GM19324 (cell line): ENCODE results near the gene ITGA7.
A peak's percentile ranks its signal among the peaks of the same experiment; 100 is the strongest.

Experiments used
- ATAC-seq: cut with Tn5 transposase; IDR thresholded peaks from one replicate; pipeline ENCODE4 v1.9.1; 2021; ENCODE audit warnings: mild to moderate bottlenecking, moderate library complexity; ENCODE audit not compliant: unreplicated experiment, low FRiP score

The ITGA7 gene

DNA sequence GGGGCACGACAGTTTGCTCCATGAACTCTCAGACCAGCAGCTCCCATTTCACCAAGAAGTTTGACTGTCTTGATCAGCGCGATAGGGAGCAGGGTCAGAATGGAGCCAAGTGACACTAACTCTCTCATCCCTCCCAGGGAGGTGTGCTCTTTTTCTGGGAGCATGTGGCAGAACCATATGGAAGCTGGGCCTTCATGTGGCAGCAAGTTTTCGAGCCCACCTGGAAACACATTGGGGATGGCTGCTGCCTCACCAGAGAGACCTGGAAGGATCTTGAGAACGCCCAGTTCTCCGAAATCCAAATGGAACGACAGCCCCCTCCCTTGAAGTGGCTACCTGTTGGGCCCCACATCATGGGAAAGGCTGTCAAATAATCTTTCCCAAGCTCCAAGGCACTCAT lies 24.0 kb downstream of the ITGA7 start:
- ATAC-seq, result no peak

DNA sequence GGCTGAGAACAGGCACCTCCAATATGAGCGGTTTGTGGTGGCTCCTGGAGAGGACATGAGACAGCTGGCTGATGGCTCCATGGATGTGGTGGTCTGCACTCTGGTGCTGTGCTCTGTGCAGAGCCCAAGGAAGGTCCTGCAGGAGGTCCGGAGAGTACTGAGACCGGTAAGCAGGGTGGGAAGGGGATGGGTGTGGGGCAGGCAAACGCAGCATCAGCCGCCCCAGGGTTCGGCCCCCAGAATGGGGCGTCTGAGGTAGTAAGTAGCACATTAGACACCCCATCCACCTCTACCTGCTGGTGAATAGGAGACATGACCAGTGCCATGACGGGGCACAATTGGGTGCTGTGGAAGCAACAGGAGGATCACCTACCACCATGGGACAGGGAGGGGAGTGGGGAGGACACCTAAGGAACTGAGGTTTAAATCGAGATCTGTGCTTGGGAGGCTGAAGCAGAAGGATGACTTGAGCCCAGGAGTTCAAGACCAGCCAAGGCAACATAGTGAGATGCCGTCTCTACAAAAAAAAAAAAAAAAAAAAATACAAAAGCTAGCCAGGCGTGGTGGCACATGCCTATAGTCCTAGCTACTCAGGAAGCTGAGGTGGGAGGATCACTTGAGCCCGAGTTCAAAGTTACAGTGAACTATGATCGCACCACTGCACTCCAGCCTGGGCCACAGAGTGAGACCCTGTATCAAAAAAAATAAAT lies 25.5 kb downstream of the ITGA7 start:
- no peak for ATAC-seq

DNA sequence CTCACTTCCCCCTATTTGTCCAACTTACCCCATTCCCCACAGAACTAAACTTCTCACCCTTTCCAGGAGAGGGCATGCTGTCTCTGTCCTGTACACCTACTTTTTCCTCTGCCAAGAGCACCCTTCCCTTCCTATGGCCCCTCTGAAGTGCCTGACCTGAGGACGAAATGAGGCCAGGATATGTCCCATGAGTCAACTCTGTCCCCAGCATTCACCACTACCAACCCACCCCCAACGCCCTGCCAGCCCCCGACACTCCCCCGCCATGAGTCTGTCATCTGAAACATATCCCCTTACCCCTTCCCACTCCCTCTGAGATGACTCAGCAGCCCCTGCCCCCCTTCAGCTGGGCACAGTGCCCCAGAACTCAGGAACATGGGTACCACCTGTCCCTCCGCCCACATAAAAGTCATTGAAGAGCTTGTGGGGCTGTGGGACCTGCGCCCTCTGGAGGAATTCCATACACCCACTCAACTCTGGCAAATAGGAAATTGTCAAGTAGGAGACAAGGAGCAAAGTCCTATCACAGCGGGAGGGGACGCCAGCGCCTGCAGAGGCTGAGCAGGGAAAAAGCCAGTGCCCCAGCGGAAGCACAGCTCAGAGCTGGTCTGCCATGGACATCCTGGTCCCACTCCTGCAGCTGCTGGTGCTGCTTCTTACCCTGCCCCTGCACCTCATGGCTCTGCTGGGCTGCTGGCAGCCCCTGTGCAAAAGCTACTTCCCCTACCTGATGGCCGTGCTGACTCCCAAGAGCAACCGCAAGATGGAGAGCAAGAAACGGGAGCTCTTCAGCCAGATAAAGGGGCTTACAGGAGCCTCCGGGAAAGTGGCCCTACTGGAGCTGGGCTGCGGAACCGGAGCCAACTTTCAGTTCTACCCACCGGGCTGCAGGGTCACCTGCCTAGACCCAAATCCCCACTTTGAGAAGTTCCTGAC lies 26.3 kb downstream of the ITGA7 start:
- ATAC-seq, result no peak

DNA sequence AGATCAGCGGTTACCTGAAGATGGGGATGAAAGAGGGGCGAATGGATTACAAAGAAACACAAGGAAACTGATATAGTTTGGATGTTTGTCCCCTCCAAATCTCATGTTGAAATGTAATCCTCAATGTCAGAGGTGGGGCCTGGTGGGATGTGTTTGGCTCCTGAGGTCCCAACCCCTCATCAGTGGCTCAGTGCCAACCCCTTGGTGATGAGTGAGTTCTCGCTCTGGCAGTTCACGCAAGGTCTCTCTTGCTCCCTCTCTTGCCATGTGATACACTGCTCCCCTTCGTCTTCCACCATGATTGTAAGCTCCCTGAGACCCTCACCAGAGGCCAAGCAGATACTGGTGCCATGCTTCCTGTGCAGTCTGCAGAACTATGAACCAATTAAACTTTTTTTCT lies 28.0 kb downstream of the ITGA7 start:
- ATAC-seq, result no peak

DNA sequence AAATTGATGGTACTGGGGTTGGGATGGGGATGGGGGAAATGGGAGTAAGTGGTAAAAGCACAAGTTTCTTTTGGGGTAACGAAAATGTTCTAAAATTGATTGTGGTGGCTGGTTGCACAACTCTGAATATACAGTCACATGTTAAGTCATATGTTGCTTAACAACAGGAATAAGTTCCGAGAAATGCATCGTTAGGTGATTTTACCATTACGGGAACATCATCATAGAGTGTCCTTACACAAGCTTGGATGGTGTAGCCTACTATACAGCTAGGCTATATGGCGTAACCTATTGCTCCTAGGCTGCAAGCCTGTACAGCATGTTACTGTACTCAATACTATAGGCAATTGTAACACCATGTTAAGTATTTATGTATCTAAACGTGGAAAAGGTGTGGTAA lies 31.0 kb downstream of the ITGA7 start:
- ATAC-seq, result no peak

DNA sequence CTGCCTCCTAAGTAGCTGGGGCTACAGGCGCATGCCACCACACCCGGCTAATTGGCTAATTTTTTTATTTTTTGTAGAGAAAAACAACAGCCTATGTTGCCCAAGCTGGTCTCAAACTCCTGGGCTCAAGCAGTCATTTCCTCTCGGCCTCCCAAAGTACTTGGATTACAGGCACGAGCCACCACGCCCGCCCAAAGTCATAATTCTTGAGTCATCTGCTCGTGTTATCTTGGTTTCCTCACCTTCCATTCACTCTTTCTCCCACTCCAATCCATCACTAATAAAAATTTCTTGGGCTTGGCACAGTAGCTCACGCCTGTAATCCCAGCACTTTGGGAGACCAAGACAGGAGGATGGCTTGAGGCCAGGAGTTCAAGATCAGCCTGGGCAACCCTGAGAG lies 32.0 kb downstream of the ITGA7 start:
- ATAC-seq, result no peak

DNA sequence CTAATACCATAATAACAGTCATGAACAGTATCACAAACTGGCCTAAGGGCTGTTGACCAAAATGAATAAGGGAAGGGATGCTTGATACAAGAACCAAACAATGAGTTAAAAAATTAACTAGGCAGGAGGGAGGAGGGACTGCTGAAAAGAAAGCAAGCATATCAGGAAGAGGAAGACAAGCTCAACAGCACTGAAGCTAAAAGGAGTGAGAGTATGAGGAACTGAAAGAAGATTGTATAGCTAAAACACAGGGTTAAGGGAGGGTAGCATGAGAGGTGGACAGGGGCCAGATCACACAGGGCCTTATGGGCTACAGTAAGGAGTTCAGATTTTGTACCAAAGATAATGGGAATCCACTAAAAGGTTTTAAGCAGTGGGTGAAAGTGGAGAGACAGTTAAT lies 34.1 kb downstream of the ITGA7 start:
- peak; percentile 93 for ATAC-seq

DNA sequence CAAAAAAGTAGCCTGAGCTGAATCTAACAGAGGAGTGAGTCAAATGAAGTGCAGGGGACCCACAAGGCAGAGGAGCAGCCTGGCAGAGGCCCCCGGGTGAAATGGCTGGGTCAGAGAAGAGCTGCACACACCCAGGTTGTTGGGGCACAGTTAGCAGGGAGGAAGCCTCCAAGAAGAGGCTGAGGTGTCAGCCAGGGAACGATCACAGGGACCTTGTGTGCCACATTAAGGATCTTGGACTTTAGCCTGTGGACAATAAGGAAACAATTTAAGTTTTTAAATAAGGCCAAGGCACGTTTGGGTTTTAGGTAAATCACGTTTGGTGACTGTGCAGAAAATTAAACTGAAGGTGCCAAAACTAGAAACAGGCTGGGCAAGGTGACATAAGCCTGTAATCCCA lies 36.0 kb downstream of the ITGA7 start:
- ATAC-seq, result no peak

DNA sequence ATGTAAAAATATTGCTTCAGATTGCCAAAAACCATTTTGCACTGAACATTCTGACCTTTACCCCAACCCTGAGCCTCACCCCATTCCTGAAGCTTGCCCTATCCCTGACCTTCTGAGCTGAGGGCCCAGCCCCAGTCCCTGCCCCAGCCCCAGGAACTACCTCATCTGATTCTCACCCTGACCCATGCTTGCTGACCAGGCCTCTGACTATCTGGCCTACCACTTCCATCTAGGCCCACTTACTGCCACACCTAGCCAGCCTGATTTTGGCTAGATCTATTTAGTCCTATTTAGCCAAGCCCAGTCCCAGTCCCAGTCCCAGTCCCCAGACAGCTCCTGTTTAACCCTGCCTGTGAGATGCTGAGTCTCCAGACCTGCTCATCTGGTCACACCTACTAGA lies 37.4 kb downstream of the ITGA7 start:
- ATAC-seq, result no peak

DNA sequence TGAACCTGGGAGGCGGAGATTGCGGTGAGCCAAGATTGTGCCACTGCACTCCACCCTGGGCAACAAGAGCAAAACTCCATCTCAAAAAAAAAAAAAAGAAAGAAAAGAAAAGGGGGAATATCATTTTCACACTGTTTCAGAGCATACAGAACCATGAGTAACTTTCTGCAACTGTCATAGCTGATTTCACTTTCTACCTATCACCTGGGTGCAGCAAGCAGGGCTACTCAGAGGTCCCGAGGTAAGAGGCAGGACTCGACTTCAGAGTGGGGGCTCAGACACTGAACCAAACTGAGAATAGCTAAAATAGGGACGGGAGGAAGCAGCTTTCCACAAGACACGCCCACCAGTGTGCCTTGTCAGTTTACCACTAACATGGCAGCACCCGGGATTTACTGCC lies 41.2 kb downstream of the ITGA7 start:
- no peak for ATAC-seq

DNA sequence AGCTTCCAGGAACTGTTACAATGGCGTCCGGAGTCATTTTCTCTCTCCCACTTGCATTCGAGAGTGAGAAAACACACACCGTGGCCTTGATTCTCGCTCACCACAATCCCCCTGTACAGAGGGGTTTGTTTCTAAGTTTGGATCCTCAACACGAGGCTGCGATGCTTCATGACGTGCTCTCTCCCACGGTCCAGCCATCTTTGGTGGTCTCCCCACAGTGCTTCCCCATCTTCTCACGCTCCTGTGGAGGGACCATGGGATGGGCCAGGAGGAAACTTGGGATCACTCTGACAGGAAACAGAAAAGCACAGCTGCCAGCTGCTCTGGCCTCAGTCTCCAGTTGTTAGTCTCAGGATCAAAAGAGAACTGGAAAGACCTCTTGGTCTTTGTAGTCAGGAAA lies 42.9 kb downstream of the ITGA7 start:
- no peak for ATAC-seq

DNA sequence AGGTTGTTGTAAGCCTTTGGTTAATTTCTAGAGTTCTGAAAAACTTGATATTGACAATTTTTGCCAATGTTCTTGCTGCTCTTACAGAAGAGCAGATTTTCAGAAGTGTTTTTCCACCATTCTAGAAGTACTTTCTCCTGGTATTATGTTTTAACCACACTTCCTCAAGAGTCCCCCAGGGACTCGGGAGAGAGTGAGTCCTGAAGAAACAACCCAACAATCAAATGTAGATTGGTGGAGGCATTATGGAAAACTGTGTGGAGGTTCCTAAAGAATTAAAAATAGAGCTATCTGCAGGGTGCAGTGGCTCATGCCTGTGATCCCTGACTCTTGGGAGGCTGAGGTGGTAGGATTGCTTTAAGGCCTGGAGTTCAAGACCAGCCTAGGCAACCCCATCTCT lies 44.3 kb downstream of the ITGA7 start:
- ATAC-seq, result no peak

DNA sequence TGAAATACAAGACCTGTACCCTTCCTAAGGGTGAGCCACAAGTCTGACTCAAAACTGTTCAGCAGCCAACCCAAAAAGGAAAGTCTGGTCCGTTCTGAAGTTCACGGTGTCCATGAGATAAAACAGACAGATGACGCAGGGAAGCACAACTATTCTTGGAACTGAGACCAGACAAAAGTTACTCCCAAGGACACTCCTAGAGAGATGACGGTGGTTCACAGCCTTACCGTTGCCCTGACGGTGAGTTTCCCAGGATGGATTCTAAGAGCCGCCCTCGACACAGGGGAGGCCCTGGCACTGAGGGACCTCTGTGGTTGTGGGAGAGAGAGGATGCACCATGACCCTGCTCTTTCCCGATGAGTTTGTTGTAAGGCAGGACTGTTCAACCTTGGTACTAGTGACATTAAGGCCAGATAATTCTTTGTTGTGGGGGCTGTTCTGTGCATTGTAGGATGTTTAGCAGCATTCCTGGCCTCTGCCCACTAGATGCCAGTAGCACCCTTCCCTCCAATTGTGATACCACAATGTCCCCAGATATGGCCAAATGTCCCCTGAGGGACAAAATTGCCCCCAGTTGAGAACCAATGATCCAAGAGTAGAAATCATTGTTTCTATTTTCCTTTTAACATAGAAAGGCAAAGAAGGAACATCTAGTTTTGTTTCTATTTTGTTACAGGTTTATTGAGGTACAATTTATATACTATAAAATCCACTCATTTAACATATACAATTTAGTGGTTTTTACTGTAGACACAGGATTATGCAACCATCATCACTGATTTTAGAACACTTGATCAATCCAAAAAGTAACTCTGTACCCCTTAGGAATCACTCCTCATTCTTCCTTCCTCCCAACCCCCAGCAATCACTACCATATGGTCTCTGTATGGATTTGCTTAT lies 48.0 kb downstream of the ITGA7 start:
- ATAC-seq, result no peak

DNA sequence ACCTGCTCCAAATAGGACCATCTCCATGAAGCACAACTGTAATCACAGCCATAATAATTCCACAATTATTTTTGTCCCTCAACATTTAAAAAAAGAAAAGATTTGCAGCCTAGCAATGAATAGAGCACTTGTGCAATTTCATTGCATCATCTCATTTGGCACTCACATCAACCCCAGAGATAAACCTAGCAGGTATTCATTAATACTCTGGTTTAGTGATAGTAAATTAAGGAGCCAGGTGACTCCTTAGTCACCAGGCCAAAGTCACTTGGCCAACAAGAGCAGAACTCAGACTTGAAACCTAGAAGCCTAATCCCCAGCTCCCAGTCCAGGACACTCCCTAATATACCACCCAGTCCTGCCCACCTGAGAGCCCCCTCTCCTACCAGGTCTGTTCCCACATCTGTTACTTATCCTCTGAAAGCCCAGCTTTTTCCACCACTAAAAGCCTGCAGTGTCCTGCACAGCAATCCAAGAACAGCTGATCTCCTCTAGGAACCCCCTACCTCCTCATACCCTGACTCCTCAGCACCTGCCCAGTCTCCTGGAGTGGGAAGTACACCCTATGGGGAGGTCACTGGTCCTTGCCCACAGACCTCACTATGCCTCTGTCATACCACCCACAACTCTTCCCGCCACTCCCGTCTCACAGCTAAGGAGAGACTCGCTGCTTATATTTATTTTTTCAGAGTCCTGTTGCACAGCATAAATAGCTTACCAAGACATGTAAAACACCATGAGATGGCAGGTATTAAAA lies 48.9 kb downstream of the ITGA7 start:
- no peak for ATAC-seq

DNA sequence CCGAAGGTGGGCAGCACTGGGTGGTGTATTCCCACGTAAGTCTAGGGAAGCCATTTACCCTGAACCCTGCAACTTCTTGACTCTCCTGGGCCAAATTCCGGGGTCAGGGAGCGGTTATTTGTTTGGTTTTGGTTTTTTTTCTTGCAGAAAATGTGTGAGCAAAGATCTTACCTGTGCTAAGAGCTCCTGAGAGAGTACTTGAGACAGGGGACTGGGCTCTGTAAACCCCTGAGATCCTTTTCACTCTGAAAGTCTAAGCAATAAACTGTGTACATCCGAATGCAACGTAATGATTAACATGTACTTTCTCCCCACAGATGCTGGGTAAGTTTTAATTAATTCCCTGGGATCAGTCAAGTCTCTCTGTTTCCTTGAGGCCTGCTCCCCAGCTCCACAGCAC lies 49.5 kb downstream of the ITGA7 start:
- no peak for ATAC-seq

DNA sequence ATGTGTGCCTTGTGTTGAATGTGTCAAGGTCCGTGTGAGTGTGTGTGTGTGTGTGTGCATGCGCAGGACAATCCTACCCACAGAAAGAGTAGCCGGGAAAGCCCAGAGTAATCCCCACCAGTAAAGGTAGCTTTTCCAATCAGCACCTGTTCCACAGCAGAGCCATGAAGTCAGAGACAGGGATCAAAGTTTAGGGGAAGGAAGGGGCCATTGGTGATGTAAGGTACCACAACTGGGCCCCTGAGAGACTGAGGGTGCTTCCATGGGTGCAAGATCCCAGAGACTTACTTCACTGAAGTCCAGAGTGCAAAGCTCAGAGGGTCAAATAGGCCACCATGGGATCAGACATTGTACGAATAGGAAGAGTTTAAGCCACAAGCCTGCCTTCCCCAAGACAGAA lies 50.5 kb downstream of the ITGA7 start:
- ATAC-seq, result no peak

DNA sequence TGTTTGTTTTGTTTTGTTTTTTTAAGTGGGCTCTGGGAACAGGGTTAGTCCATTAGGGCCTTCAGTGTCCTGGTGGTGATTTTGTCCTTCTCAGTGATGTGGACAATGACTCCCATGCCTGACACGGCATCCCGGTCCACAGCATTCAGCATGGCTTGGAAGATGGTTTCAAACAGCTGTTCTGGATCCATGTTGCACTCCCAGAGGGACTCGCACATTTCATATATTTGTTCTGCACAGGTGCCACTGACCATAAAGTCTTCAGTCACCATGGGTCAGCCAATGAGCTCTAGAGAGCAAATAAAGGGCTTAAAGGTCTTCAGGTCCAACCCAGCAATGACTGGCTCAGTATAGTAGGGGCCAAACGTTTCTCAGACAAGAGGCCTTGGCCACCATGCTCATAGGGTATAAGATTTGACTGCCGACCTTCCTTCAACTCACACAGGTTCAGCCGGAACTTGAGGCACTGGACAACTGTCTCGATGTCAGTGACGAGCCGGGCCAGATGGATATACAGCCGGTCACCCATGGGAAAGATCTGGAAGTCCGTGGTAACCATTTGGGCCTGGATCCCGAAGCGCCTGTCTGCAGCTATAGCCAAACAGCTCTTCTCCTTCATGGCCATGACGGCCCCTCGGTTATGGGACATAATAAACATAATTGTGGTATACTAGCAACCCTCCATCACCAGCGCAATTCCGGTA lies 53.0 kb downstream of the ITGA7 start:
- no peak for ATAC-seq

DNA sequence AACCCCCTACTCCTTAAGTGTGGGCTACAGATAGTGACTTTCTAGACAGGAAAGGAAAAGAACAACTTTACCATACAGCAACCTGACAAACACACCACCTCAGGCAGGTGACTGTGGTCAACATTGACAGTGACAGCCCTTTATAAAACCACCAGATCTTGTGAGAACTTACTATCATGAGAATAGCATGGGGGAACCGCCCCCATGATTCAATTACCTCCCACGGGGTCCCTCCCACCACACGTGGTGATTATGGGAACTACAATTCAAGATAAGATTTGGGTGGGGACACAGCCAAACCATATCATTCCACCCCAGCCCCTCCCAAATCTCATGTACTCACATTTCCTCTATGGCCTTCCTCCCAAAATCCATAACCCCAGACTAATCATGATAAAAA lies 54.7 kb downstream of the ITGA7 start:
- ATAC-seq, result no peak

DNA sequence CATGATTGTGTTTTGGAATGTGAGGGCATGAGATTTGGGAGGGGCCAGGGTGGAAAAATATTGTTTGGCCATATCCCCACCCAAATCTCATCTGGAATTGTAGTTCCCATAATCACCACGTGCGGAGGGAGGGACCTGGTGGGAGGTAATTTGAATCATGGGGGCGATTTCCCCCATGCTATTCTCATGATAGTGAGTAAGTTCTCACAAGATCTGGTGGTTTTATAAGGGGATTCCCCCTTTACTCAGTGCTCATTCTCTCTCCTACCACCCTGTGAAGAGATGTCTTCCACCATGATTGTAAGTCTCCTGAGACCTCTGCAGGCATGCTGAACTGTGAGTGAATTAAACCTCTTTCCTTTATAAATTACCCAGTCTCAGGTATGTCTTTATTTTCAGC lies 55.4 kb downstream of the ITGA7 start:
- ATAC-seq, result no peak

DNA sequence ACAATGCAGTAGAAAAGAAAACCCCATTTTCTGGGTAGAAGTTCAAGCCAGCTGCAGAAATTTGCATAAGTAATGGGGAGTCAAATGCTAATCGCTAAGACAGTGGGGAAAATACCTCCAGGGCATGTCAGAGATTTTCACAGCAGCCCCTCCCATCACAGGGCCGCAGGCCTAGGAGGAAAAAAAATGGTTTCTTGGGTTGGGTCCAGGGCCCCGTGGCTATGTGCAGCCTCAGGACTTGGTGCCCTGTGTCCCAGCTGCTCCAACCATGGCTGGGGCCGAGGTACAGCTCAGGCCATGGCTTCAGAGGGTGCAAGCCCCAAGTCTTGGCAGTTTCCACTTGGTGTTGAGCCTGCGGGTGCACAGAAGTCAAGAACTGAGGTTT lies 56.4 kb downstream of the ITGA7 start:
- ATAC-seq, result no peak
